ENCODE data around the gene LIN7C. TPM values are rescaled to one million over a fixed set of nuclear protein-coding genes. Genes with fewer than 3 reads are reported as not detected.
"Not testable (repeated sequence)": the region's sequence is repeated elsewhere in the genome, so short reads cannot be mapped to it uniquely, and the experiment has no call there.

The LIN7C gene
- total RNA-seq, 5 donors from 2014 or later (not counting 1 experiment from before 2014, with no cell fraction given) = 19.8 to 27.3 (median 24.9) TPM

DNA sequence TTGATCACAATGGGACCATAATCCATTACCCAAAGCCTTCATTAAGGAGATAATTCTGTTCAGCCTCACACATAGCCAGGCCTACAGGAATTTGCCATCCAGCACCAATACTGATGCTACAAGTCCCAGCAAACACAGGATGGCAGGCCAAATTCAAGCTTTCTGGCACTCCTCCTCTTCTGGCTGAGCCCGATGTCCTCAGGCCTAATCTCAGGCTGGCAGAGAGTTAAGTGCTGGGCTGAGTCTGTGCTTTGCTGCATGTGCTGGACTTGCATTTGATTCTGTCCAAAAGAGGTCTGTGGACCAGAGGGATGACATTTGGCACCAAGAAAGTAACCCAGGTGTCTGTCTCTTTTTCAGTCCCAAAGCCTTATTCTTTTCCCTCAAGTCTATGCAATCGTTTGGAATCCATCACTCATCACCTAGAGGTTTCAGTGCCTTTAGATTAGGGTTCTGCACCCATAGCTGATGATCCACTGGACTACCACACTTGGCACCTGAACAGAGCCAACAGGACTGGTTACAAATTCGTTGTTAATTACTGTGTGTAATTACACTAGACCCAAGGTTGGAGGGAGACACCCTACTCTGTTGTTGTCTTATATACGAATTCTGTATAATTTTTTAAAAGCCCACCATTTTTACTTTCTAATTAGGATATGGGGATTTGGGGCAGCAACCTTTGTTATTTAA is 19.4 kb upstream of the LIN7C start:
- no peaks in the 10 kb centered on the region for H3K36me3 Mint-ChIP-seq
- Histone ChIP-seq H3K9me3 (no peaks in the 10 kb centered on the region), H3K4me3 (ENCODE audit: control insufficient read depth in 1 of 2, extremely low read depth in 1 of 2, low read length in 1 of 2) (no peak overlapping the region), H3K27me3 (replicated peaks in 1 of 2; ENCODE audit: control insufficient read depth in 2 of 2, extremely low read depth in 1 of 2, insufficient read depth in 2 of 2, low read length in 1 of 2) (no peaks in the 10 kb centered on the region), H3K27ac (ENCODE audit: low read length) (no peak overlapping the region), H3K36me3 (ENCODE audit: control insufficient read depth in 2 of 2, extremely low read depth in 1 of 2, insufficient read depth in 1 of 2, low read length in 1 of 2) (no peaks in the 10 kb centered on the region), H3K4me1 (ENCODE audit: control insufficient read depth in 1 of 2, extremely low read depth in 1 of 2, insufficient read depth in 2 of 2, low read length in 2 of 2) (no peaks in the 10 kb centered on the region)
- 71% methylated on average over 1 of the region's 4 CpGs for WGBS (ENCODE audit: insufficient coverage)
- H3K27ac Mint-ChIP-seq = no peak overlapping the region
- CTCF ChIA-PET = interaction anchor here in 1 of 2 donors (0.5 kb wide), 1 partner anchor 117 kb away, joined by 6 read pairs; no protein-coding TSS in a partner anchor
- no peaks in the 10 kb centered on the region for H3K4me1 Mint-ChIP-seq
- peaks cover 0 to 2% of the 10 kb centered on the region in 2 donors for H3K27me3 Mint-ChIP-seq
- no peaks in the 10 kb centered on the region for H3K9me3 Mint-ChIP-seq
- H3K4me3 Mint-ChIP-seq = no peak overlapping the region
- POLR2A ChIA-PET = no interaction called here
- DNase-seq (no peak), ATAC-seq (replicated peaks in 1 of 4) (no peak)

DNA sequence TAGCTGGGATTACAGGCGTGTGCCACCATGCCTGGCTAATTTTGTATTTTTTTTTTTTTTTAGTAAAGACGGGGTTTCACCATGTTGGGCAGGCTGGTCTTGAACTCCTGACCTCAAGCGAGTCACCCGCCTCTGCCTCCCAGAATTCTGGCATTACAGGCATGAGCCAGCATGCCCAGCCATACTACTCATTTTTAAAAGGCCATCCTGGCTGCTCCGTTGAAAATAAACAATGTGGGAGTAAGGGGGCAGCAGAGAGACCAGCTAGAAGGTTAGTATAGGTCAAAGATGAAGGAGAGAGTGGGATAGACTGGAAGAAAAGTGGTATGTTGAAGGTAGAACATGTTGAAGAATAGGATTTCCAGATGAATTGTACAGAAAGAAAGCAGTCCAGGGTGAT is 17.6 kb upstream of the LIN7C start:
- POLR2A ChIA-PET = interaction anchor here in 1 of 2 donors (0.7 kb wide), 1 partner anchor 307 kb away, joined by 5 read pairs; no protein-coding TSS in a partner anchor
- Histone ChIP-seq H3K4me3 (ENCODE audit: control insufficient read depth in 1 of 2, extremely low read depth in 1 of 2, low read length in 1 of 2) (no peak overlapping the region), H3K9me3 (no peaks in the 10 kb centered on the region), H3K36me3 (ENCODE audit: control insufficient read depth in 2 of 2, extremely low read depth in 1 of 2, insufficient read depth in 1 of 2, low read length in 1 of 2) (no peaks in the 10 kb centered on the region), H3K27ac (ENCODE audit: low read length) (no peak overlapping the region), H3K4me1 (ENCODE audit: control insufficient read depth in 1 of 2, extremely low read depth in 1 of 2, insufficient read depth in 2 of 2, low read length in 2 of 2) (no peaks in the 10 kb centered on the region), H3K27me3 (replicated peaks in 1 of 2; ENCODE audit: control insufficient read depth in 2 of 2, extremely low read depth in 1 of 2, insufficient read depth in 2 of 2, low read length in 1 of 2) (no peaks in the 10 kb centered on the region)
- Mint-ChIP-seq H3K4me1 (no peaks in the 10 kb centered on the region), H3K27ac (no peak overlapping the region), H3K27me3 (peaks cover 3 to 5% of the 10 kb centered on the region in 2 donors), H3K4me3 (no peak overlapping the region), H3K36me3 (no peaks in the 10 kb centered on the region), H3K9me3 (no peaks in the 10 kb centered on the region)
- ATAC-seq (replicated peaks in 1 of 4) (no peak), DNase-seq (no peak)
- CTCF ChIA-PET = interaction anchor here in 1 of 2 donors (0.9 kb wide), 1 partner anchor 29 kb away, joined by 3 read pairs; no protein-coding TSS in a partner anchor
- WGBS (ENCODE audit: insufficient coverage) = no CpG with 5 or more reads among the region's 5 CpGs

DNA sequence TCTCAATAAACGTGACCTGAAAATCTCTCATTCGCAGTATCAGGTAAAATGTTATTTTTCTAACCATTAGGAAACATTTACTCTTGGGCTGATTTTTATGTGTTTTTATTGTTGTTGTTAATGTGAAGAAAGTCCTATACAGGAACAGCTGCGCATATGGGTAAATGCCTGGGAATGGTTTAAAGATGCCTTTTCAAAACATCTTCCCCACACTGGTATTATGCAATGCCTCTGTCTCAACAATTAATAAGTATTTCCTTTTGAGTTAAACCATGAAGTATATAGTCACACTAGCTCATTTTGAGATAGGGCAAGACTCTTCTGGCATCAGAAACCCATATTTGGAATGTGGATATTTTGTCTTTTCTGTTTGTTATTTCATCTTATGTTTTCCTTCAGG is 13.7 kb upstream of the LIN7C start:
- Mint-ChIP-seq H3K4me1 (no peaks in the 10 kb centered on the region), H3K9me3 (no peaks in the 10 kb centered on the region), H3K4me3 (no peak overlapping the region), H3K27me3 (peaks cover 12 to 16% of the 10 kb centered on the region in 2 donors), H3K27ac (no peak overlapping the region), H3K36me3 (no peaks in the 10 kb centered on the region)
- Histone ChIP-seq H3K27me3 (replicated peaks in 1 of 2; ENCODE audit: control insufficient read depth in 2 of 2, extremely low read depth in 1 of 2, insufficient read depth in 2 of 2, low read length in 1 of 2) (peaks cover 0 to 8% of the 10 kb centered on the region in 2 experiments), H3K36me3 (ENCODE audit: control insufficient read depth in 2 of 2, extremely low read depth in 1 of 2, insufficient read depth in 1 of 2, low read length in 1 of 2) (no peaks in the 10 kb centered on the region), H3K4me1 (ENCODE audit: control insufficient read depth in 1 of 2, extremely low read depth in 1 of 2, insufficient read depth in 2 of 2, low read length in 2 of 2) (no peaks in the 10 kb centered on the region), H3K4me3 (ENCODE audit: control insufficient read depth in 1 of 2, extremely low read depth in 1 of 2, low read length in 1 of 2) (no peak overlapping the region), H3K9me3 (no peaks in the 10 kb centered on the region), H3K27ac (ENCODE audit: low read length) (no peak overlapping the region)
- DNase-seq = no peak
- ChIA-PET POLR2A (no interaction called here), CTCF (no interaction called here)
- no peak for ATAC-seq (replicated peaks in 1 of 4)
- no CpG with 5 or more reads among the region's 3 CpGs for WGBS (ENCODE audit: insufficient coverage)

GRCh38 chr11:27518518-27518917 is 11.9 kb upstream of the LIN7C start:
- WGBS (ENCODE audit: insufficient coverage) = no CpG with 5 or more reads among the region's 2 CpGs
- no peak overlapping the region for H3K27ac Mint-ChIP-seq
- Histone ChIP-seq H3K4me3 (ENCODE audit: control insufficient read depth in 1 of 2, extremely low read depth in 1 of 2, low read length in 1 of 2) (no peak overlapping the region), H3K4me1 (ENCODE audit: control insufficient read depth in 1 of 2, extremely low read depth in 1 of 2, insufficient read depth in 2 of 2, low read length in 2 of 2) (no peaks in the 10 kb centered on the region), H3K36me3 (ENCODE audit: control insufficient read depth in 2 of 2, extremely low read depth in 1 of 2, insufficient read depth in 1 of 2, low read length in 1 of 2) (no peaks in the 10 kb centered on the region), H3K27ac (ENCODE audit: low read length) (no peak overlapping the region), H3K9me3 (peaks cover 3% of the 10 kb centered on the region), H3K27me3 (replicated peaks in 1 of 2; ENCODE audit: control insufficient read depth in 2 of 2, extremely low read depth in 1 of 2, insufficient read depth in 2 of 2, low read length in 1 of 2) (peaks cover 0 to 8% of the 10 kb centered on the region in 2 experiments)
- H3K27me3 Mint-ChIP-seq = peaks cover 11 to 16% of the 10 kb centered on the region in 2 donors
- H3K36me3 Mint-ChIP-seq = no peaks in the 10 kb centered on the region
- no peak for ATAC-seq (replicated peaks in 1 of 4)
- H3K4me1 Mint-ChIP-seq = no peaks in the 10 kb centered on the region
- peaks cover 0 to 4% (median 0%) of the 10 kb centered on the region in 3 donors for H3K9me3 Mint-ChIP-seq
- ChIA-PET POLR2A (no interaction called here), CTCF (interaction anchor here (0.6 to 1.0 kb wide), 2 partner anchors 20 to 345 kb away, joined by 3 read pairs; no protein-coding TSS in a partner anchor)
- DNase-seq = no peak
- H3K4me3 Mint-ChIP-seq = no peak overlapping the region

DNA sequence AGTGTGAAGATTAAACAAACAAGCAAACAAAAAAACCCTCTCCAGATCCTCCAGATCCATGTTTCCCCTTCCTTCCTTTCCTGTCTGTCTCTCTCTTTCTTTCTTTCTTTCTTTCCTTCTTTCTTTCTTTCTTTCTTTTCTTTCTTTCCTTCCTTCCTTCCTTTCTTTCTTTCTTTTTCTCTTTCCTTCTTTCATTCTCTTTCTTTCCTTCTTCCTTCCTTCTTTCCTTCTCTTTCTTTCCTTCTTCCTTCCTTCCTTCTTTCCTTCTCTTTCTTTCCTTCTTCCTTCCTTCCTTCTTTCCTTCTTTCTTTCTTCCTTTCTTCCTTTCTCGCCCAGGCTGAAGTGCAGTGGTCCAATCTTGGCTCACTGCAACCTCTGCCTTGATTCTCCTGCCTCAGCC is 10.9 kb upstream of the LIN7C start:
- H3K4me3 ChIP-seq (ENCODE audit: control insufficient read depth in 1 of 2, extremely low read depth in 1 of 2, low read length in 1 of 2); POLR2A ChIA-PET; H3K27me3 ChIP-seq (replicated peaks in 1 of 2; ENCODE audit: control insufficient read depth in 2 of 2, extremely low read depth in 1 of 2, insufficient read depth in 2 of 2, low read length in 1 of 2); H3K4me1 Mint-ChIP-seq; H3K4me1 ChIP-seq (ENCODE audit: control insufficient read depth in 1 of 2, extremely low read depth in 1 of 2, insufficient read depth in 2 of 2, low read length in 2 of 2); H3K36me3 Mint-ChIP-seq; H3K36me3 ChIP-seq (ENCODE audit: control insufficient read depth in 2 of 2, extremely low read depth in 1 of 2, insufficient read depth in 1 of 2, low read length in 1 of 2); H3K9me3 ChIP-seq; DNase-seq; H3K27ac Mint-ChIP-seq; H3K4me3 Mint-ChIP-seq; H3K27ac ChIP-seq (ENCODE audit: low read length); ATAC-seq (replicated peaks in 1 of 4); H3K9me3 Mint-ChIP-seq: not testable (repeated sequence)
- peaks cover 11 to 16% of the 10 kb centered on the region in 2 donors for H3K27me3 Mint-ChIP-seq
- CTCF ChIA-PET = interaction anchor here in 1 of 2 donors (0.7 kb wide), 1 partner anchor 10 kb away, joined by 3 read pairs; no protein-coding TSS in a partner anchor
- no CpG with 5 or more reads among the region's 1 CpG for WGBS (ENCODE audit: insufficient coverage)

- Mint-ChIP-seq H3K9me3 (peaks cover 0 to 4% (median 0%) of the 10 kb centered on the region in 3 donors), H3K4me1 (no peaks in the 10 kb centered on the region), H3K4me3 (no peak overlapping the region), H3K27ac (no peak overlapping the region), H3K36me3 (peaks cover 3% of the 10 kb centered on the region), H3K27me3 (peaks cover 11 to 16% of the 10 kb centered on the region in 2 donors)
- WGBS (ENCODE audit: insufficient coverage) = 87% methylated on average over 4 of the region's 4 CpGs
- Histone ChIP-seq H3K4me3 (ENCODE audit: control insufficient read depth in 1 of 2, extremely low read depth in 1 of 2, low read length in 1 of 2) (no peak overlapping the region), H3K27me3 (replicated peaks in 1 of 2; ENCODE audit: control insufficient read depth in 2 of 2, extremely low read depth in 1 of 2, insufficient read depth in 2 of 2, low read length in 1 of 2) (peaks cover 0 to 8% of the 10 kb centered on the region in 2 experiments), H3K36me3 (ENCODE audit: control insufficient read depth in 2 of 2, extremely low read depth in 1 of 2, insufficient read depth in 1 of 2, low read length in 1 of 2) (no peaks in the 10 kb centered on the region), H3K4me1 (ENCODE audit: control insufficient read depth in 1 of 2, extremely low read depth in 1 of 2, insufficient read depth in 2 of 2, low read length in 2 of 2) (no peaks in the 10 kb centered on the region), H3K27ac (ENCODE audit: low read length) (no peak overlapping the region), H3K9me3 (peaks cover 3% of the 10 kb centered on the region)
- no peak for DNase-seq
- no peak for ATAC-seq (replicated peaks in 1 of 4)
- CTCF ChIA-PET = no interaction called here
- POLR2A ChIA-PET = no interaction called here
These were observed 8.0 kb upstream of the LIN7C start for GRCh38 chr11:27514558-27514957.

All from T-cell (primary cell).